Medulla oblongata (tissue), 1 donor: Measurements from ENCODE around the gene ELK4.
"Not testable (repeated sequence)": the region's sequence is repeated elsewhere in the genome, so short reads cannot be mapped to it uniquely, and the experiment has no call there.

Source experiments
- DNase-seq: peaks from one replicate; pipeline ENCODE4 v3.0.0-alpha.2; 2015; ENCODE audit errors: extremely low spot score

ELK4 gene

GRCh38 chr1:205664399-205665017, 32.7 kb upstream of the ELK4 start:
- DNase-seq, result no peak

GRCh38 chr1:205663286-205663936, 31.6 kb upstream of the ELK4 start:
- DNase-seq, result peak; percentile 22

- DNase-seq, result no peak
These were observed 31.0 kb upstream of the ELK4 start for GRCh38 chr1:205662791-205663190.

- no peak for DNase-seq
These were observed 30.4 kb upstream of the ELK4 start for GRCh38 chr1:205662135-205662738.

- DNase-seq, result no peak
These were observed 29.8 kb upstream of the ELK4 start for GRCh38 chr1:205661429-205662134.

- no peak for DNase-seq
These were observed 28.6 kb upstream of the ELK4 start for GRCh38 chr1:205660361-205660760.

GRCh38 chr1:205658943-205659581, 27.3 kb upstream of the ELK4 start:
- peak; percentile 92 for DNase-seq

GRCh38 chr1:205656236-205656635, 24.4 kb upstream of the ELK4 start:
- no peak for DNase-seq

- DNase-seq, result no peak
These were observed 21.2 kb upstream of the ELK4 start for GRCh38 chr1:205652984-205653383.

- DNase-seq, result no peak
These were observed 18.4 kb upstream of the ELK4 start for GRCh38 chr1:205650241-205650640.

GRCh38 chr1:205645519-205645918, 13.7 kb upstream of the ELK4 start:
- DNase-seq, result no peak

- DNase-seq, result no peak
These were observed 11.0 kb upstream of the ELK4 start for GRCh38 chr1:205642679-205643307.

GRCh38 chr1:205639567-205639966, 7.8 kb upstream of the ELK4 start:
- DNase-seq, result no peak

- DNase-seq, result no peak
These were observed 6.2 kb upstream of the ELK4 start for GRCh38 chr1:205637854-205638468.

GRCh38 chr1:205636732-205637131, 4.9 kb upstream of the ELK4 start:
- DNase-seq, result no peak

GRCh38 chr1:205636138-205636530, 4.3 kb upstream of the ELK4 start:
- not testable (repeated sequence) for DNase-seq

GRCh38 chr1:205633421-205633976, 1.7 kb upstream of the ELK4 start:
- DNase-seq, result no peak

GRCh38 chr1:205632669-205633169, 908 bp upstream of the ELK4 start:
- DNase-seq, result no peak

- peak; percentile 58 for DNase-seq
These were observed 622 bp downstream of the ELK4 start for GRCh38 chr1:205631010-205631767.

GRCh38 chr1:205630651-205631009, 1.2 kb downstream of the ELK4 start:
- DNase-seq, result no peak
